ENCODE measurements around the gene LMTK2.

LMTK2 gene

GRCh38 chr7:98106647-98107312, at the start of gene LMTK2:
TSS of gene LMTK2 (plus strand) at chr7:98106862. CDS start at chr7:98107178, 316 bp downstream.
- DNase-seq = peak; percentile 85

GRCh38 chr7:98057157-98057556, 49.5 kb upstream of the LMTK2 start:
- DNase-seq = no peak

- no peak for DNase-seq
Measured at GRCh38 chr7:98058186-98058585, 48.5 kb upstream of the LMTK2 start.

GRCh38 chr7:98064233-98064632, 42.4 kb upstream of the LMTK2 start:
- no peak for DNase-seq

- DNase-seq = no peak
Measured at GRCh38 chr7:98066208-98066607, 40.5 kb upstream of the LMTK2 start.

GRCh38 chr7:98066934-98067507, 39.6 kb upstream of the LMTK2 start:
- DNase-seq = no peak

- no peak for DNase-seq
Measured at GRCh38 chr7:98073047-98073446, 33.6 kb upstream of the LMTK2 start.

- peak; percentile 18 for DNase-seq
Measured at GRCh38 chr7:98075801-98076200, 30.9 kb upstream of the LMTK2 start.

- no peak for DNase-seq
Measured at GRCh38 chr7:98077762-98078161, 28.9 kb upstream of the LMTK2 start.

- no peak for DNase-seq
Measured at GRCh38 chr7:98078197-98078870, 28.3 kb upstream of the LMTK2 start.

GRCh38 chr7:98079891-98080648, 26.6 kb upstream of the LMTK2 start:
- DNase-seq = peak; percentile 47

- no peak for DNase-seq
Measured at GRCh38 chr7:98081319-98081718, 25.3 kb upstream of the LMTK2 start.

GRCh38 chr7:98084631-98085030, 22.0 kb upstream of the LMTK2 start:
- DNase-seq = no peak

- DNase-seq = no peak
Measured at GRCh38 chr7:98085674-98086073, 21.0 kb upstream of the LMTK2 start.

GRCh38 chr7:98086281-98086718, 20.4 kb upstream of the LMTK2 start:
- DNase-seq = no peak

- no peak for DNase-seq
Measured at GRCh38 chr7:98088109-98088508, 18.6 kb upstream of the LMTK2 start.

GRCh38 chr7:98090116-98090515, 16.5 kb upstream of the LMTK2 start:
- no peak for DNase-seq

- no peak for DNase-seq
Measured at GRCh38 chr7:98091061-98091460, 15.6 kb upstream of the LMTK2 start.

- DNase-seq = no peak
Measured at GRCh38 chr7:98091523-98091922, 15.1 kb upstream of the LMTK2 start.

GRCh38 chr7:98097042-98097645, 9.5 kb upstream of the LMTK2 start:
- no peak for DNase-seq

GRCh38 chr7:98100088-98100487, 6.6 kb upstream of the LMTK2 start:
- DNase-seq = no peak

- DNase-seq = no peak
Measured at GRCh38 chr7:98102170-98102569, 4.5 kb upstream of the LMTK2 start.

- no peak for DNase-seq
Measured at GRCh38 chr7:98105942-98106544, 619 bp upstream of the LMTK2 start.

Measured in NCI-H2171 (cell line).